Left lung (tissue), 10 donors: ENCODE results near the gene NOXO1. TPM values are rescaled to one million over a fixed set of nuclear protein-coding genes. Genes with fewer than 3 reads are reported as not detected.
A peak's percentile ranks its signal among the peaks of the same experiment; 100 is the strongest.

Experiments
- ATAC-seq: fragments of 200-7000 bp; cut with Tn5 transposase; one replicate; pipeline ENCODE4 v1.9.1; 2020; ENCODE audit warnings: moderate library complexity
- DNase-seq, 4 donors: peaks; one replicate each; pipeline ENCODE4 v3.0.0-alpha.2; 2013 to 2020
- H3K27ac ChIP-seq, 2 donors: fragments of 200-600 bp; sonication (generic) in 1 of 2; one replicate each; pipeline versions ENCODE4 v1.5.0 to v1.8.0; 2020 to 2021
- H3K27me3 ChIP-seq, 2 donors: fragments of 200-600 bp; sonication (generic) in 1 of 2; one replicate each; pipeline versions ENCODE4 v1.5.0 to v1.8.0; 2020 to 2021
- H3K36me3 ChIP-seq, 2 donors: fragments of 200-600 bp; sonication (generic) in 1 of 2; one replicate each; pipeline versions ENCODE4 v1.5.0 to v1.8.0; 2020 to 2021
- H3K4me1 ChIP-seq, 2 donors: fragments of 200-600 bp; one replicate each; pipeline ENCODE4 v1.8.0; 2021
- H3K4me3 ChIP-seq, 2 donors: fragments of 200-600 bp; sonication (generic) in 1 of 2; one replicate each; pipeline versions ENCODE4 v1.5.0 to v1.8.0; 2020 to 2021; ENCODE audit warnings: mild to moderate bottlenecking in 1 of 2
- H3K9me3 ChIP-seq, 2 donors: fragments of 200-600 bp; sonication (generic) in 1 of 2; one replicate each; pipeline versions ENCODE4 v1.5.0 to v1.8.0; 2020 to 2021
- CTCF ChIP-seq, 2 donors: fragments of 200-600 bp; sonication (generic) in 1 of 2; IDR thresholded peaks; one replicate each; pipeline versions ENCODE4 v1.5.0 to v1.8.0; 2021; ENCODE audit warnings: antibody characterized with exemption in 2 of 2
- intact Hi-C, 2 donors: fragments of 100-400 bp; cut with DNase I; formaldehyde crosslinking; loops; one replicate each; pipeline versions ENCODE4 v1.11.2 to v1.14.2; 2022
- polyA plus RNA-seq, 6 donors: library from polyadenylated mRNA; unstranded; fragments of 120-200 nt; gene quantifications; one replicate each; pipeline ENCODE4 v1.2.1, GENCODE V29; 2013; ENCODE audit not compliant: insufficient read length in 6 of 6
- total RNA-seq, 2 donors: library from RNA; stranded (reverse); fragmentation: NEBNext Ultra II Directional; extraction: Animal tissue kit (Norgen Biotek cat#: 25700); gene quantifications; one replicate each; pipeline ENCODE4 v1.2.1, GENCODE V29; 2021
- donor health status: DM: no; HTN: yes; CAD: no.
- donor health status: DM: no; HTN: no; CAD: no.

The NOXO1 gene
- total and polyA plus RNA-seq, 8 donors, result 0.30 to 5.6 (median 0.64) TPM; not detected in 2

DNA sequence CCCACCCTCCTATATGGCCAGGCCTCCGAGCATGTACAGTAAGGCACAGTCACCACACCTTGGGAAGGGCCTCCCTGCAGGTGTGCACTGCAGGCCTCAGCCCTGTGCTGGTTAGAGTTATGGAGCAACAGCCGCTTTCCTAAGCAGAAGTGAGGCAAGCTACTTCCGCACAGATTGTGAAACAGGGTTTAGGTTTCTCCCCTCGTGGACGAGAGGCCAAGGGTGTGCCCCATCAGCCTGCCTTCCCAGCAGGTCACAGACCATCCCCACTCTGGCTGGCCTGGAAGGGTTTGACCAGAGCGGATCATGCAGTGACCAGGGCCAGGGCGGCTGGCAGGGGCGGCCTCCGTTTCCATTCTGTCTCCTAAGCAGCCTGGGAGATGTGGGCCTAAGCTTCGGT is 43.0 kb downstream of the NOXO1 start:
- Histone ChIP-seq H3K9me3 (no peaks in the 10 kb centered on the region), H3K4me1 (peaks cover 6 to 62% of the 10 kb centered on the region in 2 donors), H3K36me3 (peaks cover 0 to 51% of the 10 kb centered on the region in 2 donors), H3K4me3 (peak overlapping the region in 1 of 2 donors; percentile 8), H3K27ac (peak overlapping the region in 1 of 2 donors; percentile 93), H3K27me3 (peaks cover 0 to 4% of the 10 kb centered on the region in 2 donors)
- intact Hi-C loops, result no loop called here
- DNase-seq (peak in 1 of 4 donors; percentile 68), ATAC-seq (no peak)
- TF ChIP-seq CTCF (IDR thresholded peaks at IDR 0.05), result no peak

DNA sequence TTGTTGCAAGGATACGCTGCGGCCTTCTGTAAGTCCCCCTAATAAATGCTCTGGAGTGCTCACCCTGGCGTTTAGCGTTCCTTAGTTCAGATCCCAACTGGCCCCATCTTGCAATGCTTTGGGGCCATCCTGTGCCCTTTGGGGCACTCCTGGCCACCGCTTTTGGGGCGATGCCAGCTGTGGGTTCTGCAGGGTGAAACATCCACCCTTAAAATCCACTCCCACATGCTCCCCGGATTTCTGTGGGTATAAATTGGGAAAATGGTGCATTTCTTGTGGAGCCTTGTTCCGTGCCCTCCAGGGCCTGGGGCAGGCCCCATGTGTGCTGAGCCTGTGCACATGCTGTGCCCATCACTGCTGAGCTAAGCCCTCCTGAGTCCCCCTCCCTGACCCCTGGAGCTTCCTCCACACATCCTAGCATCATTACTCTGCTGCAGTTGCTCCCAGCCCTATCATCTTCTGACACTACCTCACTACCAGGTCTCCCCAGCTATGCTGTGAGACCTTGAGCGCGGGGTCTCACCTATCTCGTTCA is 44.3 kb downstream of the NOXO1 start:
- peak overlapping the region in 1 of 2 donors; percentile 93 for H3K27ac ChIP-seq
- peaks cover under 1 to 56% of the 10 kb centered on the region in 2 donors for H3K4me1 ChIP-seq
- ATAC-seq, result no peak
- no peaks in the 10 kb centered on the region for H3K9me3 ChIP-seq
- no peak overlapping the region for H3K4me3 ChIP-seq
- DNase-seq, result no peak
- H3K27me3 ChIP-seq, result peaks cover 0 to 15% of the 10 kb centered on the region in 2 donors
- intact Hi-C loops, result no loop called here
- peaks cover 0 to 51% of the 10 kb centered on the region in 2 donors for H3K36me3 ChIP-seq
- no peak for TF ChIP-seq CTCF (IDR thresholded peaks at IDR 0.05)

DNA sequence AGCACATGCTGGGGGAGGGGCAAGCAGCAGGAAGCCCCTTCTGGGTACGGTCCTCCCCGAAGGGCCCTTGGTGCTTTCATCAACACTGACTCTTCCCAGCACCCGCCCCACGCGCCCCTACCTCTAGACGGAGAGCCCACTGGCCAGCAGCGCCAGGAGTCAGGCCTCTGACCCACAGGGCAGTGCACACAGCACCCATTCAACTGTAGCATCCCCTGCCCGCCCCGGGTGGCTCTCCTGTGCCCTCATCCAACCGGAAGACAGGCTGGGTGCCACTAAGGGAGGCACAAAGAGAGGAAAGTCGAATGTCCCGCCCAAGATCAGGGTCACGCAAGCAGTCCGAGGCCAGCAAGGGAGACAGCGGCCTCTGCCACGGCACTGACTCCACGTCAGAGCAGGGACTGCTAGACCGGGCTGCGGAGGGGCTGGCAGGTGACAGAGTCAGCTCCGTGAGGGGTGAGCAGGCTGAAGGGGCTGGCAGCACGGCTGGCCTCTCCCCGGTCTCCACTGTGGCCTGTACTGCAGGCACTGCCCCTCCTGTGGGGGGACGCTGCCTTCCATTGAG is 48.1 kb downstream of the NOXO1 start:
- no peak overlapping the region for H3K4me3 ChIP-seq
- DNase-seq (no peak), ATAC-seq (no peak)
- H3K4me1 ChIP-seq, result peaks cover 0 to 31% of the 10 kb centered on the region in 2 donors
- peaks cover 0 to 19% of the 10 kb centered on the region in 2 donors for H3K36me3 ChIP-seq
- H3K27ac ChIP-seq, result peak overlapping the region in 1 of 2 donors; percentile 23
- TF ChIP-seq CTCF (IDR thresholded peaks at IDR 0.05), result no peak
- intact Hi-C loops, result no loop called here
- no peaks in the 10 kb centered on the region for H3K9me3 ChIP-seq
- H3K27me3 ChIP-seq, result peaks cover 0 to 15% of the 10 kb centered on the region in 2 donors

DNA sequence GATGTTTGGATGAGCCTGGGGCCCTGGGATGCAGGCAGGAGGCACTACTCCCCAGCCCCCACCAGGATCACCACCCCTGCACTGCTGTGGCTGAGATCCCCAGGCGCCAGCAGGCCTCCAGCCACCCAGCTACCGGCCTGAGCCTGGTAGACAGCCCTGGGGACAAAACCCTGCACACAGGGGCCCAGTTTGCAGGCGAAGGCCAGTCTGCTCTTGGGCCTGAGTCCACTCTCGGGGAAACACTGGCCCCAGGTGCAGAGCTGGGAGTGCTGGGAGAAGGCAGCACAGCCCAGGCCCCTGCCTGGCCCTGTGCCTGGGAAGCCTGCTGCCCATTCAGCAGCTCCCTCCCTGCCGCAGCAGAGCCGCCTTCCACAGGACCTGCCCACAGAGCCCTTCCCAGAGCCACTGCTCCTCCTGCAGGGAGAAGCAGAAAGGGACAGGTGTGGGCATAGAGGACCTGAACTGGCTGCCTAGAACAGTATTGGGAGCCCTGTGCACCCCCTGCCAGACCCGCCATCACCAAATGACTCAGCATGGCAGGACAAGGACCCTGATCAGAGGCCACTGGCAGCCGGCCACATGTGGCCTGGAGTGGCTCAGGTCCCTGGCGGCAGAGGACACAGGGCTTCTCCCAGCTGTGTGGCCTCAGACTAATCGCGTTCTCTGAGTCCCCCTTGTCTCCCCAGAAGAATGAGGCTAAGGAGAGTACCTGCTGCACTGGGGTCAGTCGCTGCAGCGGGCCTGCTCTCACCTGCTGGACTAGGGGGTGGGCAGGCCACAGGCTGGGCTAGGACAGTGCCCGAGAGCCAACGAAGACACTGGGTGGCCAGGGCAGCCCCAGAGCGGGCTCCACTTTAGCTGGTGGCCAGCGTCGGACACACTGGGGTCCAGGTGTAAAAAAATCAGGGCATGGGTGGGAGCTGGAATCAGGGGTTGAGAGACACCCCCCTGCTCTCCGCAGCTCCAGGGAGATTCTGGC is 48.9 kb downstream of the NOXO1 start:
- TF ChIP-seq CTCF (IDR thresholded peaks at IDR 0.05), result no peak
- H3K27ac ChIP-seq, result no peak overlapping the region
- H3K27me3 ChIP-seq, result peaks cover 0 to 15% of the 10 kb centered on the region in 2 donors
- H3K9me3 ChIP-seq, result no peaks in the 10 kb centered on the region
- no peak overlapping the region for H3K4me3 ChIP-seq
- DNase-seq (no peak), ATAC-seq (no peak)
- intact Hi-C loops, result no loop called here
- peaks cover 0 to 23% of the 10 kb centered on the region in 2 donors for H3K4me1 ChIP-seq
- H3K36me3 ChIP-seq, result peaks cover 0 to 11% of the 10 kb centered on the region in 2 donors

- Histone ChIP-seq H3K9me3 (no peaks in the 10 kb centered on the region), H3K27ac (peak overlapping the region in 1 of 2 donors; percentile 88), H3K4me3 (peak overlapping the region in 1 of 2 donors; percentile 58), H3K4me1 (peaks cover 0 to 15% of the 10 kb centered on the region in 2 donors), H3K36me3 (no peaks in the 10 kb centered on the region), H3K27me3 (peaks cover 0 to 15% of the 10 kb centered on the region in 2 donors)
- TF ChIP-seq CTCF (IDR thresholded peaks at IDR 0.05), result no peak
- no peak for DNase-seq
- ATAC-seq, result no peak
- intact Hi-C loops, result no loop called here
Measured at GRCh38 chr16:1930338-1930720, 50.9 kb downstream of the NOXO1 start.
